GM23338 (cell line): Measurements from ENCODE around the gene ROBO1. TPM values are rescaled to one million over a fixed set of nuclear protein-coding genes. Genes with fewer than 3 reads are reported as not detected.

Source experiments
- ATAC-seq: fragments of 200-7000 bp; cut with Tn5 transposase; 3 replicates; pipeline ENCODE4 v1.9.1; 2020
- DNase-seq: peaks from one replicate; pipeline ENCODE4 v3.0.0-alpha.2; 2015; ENCODE audit warnings: low spot score
- H2AFZ ChIP-seq: fragments of 200-600 bp; sonication (generic); 2 replicates; pipeline ENCODE4 v1.8.0; 2016; ENCODE audit warnings: antibody characterized with exemption, mild to moderate bottlenecking, moderate library complexity
- H3F3A ChIP-seq: fragments of 200-600 bp; sonication (generic); replicated peaks from 2 replicates; pipeline ENCODE4 v1.8.0; 2017; ENCODE audit warnings: antibody characterized with exemption, mixed run types, low read depth
- H3K27ac ChIP-seq: fragments of 200-600 bp; sonication (generic); 2 replicates; pipeline ENCODE4 v1.6.1; 2016; ENCODE audit warnings: low read depth
- H3K27me3 ChIP-seq: fragments of 200-600 bp; sonication (generic); 2 replicates; pipeline ENCODE4 v1.8.0; 2016; ENCODE audit warnings: mild to moderate bottlenecking, mixed run types, moderate library complexity; ENCODE audit not compliant: insufficient read depth
- H3K36me3 ChIP-seq: fragments of 200-600 bp; sonication (generic); 2 replicates; pipeline ENCODE4 v1.8.0; 2016; ENCODE audit warnings: mild to moderate bottlenecking; ENCODE audit not compliant: insufficient read depth
- H3K4me1 ChIP-seq: fragments of 200-600 bp; sonication (generic); 2 replicates; pipeline ENCODE4 v1.8.0; 2016; ENCODE audit warnings: mild to moderate bottlenecking, moderate library complexity; ENCODE audit not compliant: insufficient read depth
- H3K4me2 ChIP-seq: fragments of 200-600 bp; sonication (generic); 2 replicates; pipeline ENCODE4 v1.7.1; 2017; ENCODE audit warnings: mixed run types
- H3K4me3 ChIP-seq: fragments of 200-600 bp; sonication (generic); 2 replicates; pipeline ENCODE4 v1.6.1; 2016; ENCODE audit warnings: mixed run types
- H3K79me2 ChIP-seq: fragments of 200-600 bp; sonication (generic); replicated peaks from 2 replicates; pipeline ENCODE4 v1.8.0; 2017; ENCODE audit warnings: mild to moderate bottlenecking; ENCODE audit not compliant: insufficient read depth
- H3K9me2 ChIP-seq: fragments of 200-600 bp; sonication (generic); 2 replicates; pipeline ENCODE4 v1.8.0; 2017; ENCODE audit not compliant: insufficient read depth
- H4K20me1 ChIP-seq: fragments of 200-600 bp; sonication (generic); replicated peaks from 2 replicates; pipeline ENCODE4 v1.8.0; 2017; ENCODE audit warnings: mild to moderate bottlenecking; ENCODE audit not compliant: insufficient read depth
- H3K27ac Mint-ChIP-seq: 2 replicates; pipeline ENCODE4 v1.8.0; 2020; ENCODE audit warnings: inconsistent platforms, mild to moderate bottlenecking, moderate library complexity, mixed read lengths
- H3K27me3 Mint-ChIP-seq: 3 replicates; pipeline ENCODE4 v1.8.0; 2022; ENCODE audit warnings: low read depth, mild to moderate bottlenecking, moderate library complexity, mixed read lengths, inconsistent platforms; ENCODE audit not compliant: insufficient read depth, poor library complexity
- H3K36me3 Mint-ChIP-seq: 3 replicates; pipeline ENCODE4 v1.8.0; 2021; ENCODE audit warnings: low read depth, mild to moderate bottlenecking, inconsistent platforms, moderate library complexity, mixed read lengths
- H3K4me1 Mint-ChIP-seq: 3 replicates; pipeline ENCODE4 v1.8.0; 2020; ENCODE audit warnings: mild to moderate bottlenecking, inconsistent platforms, mixed read lengths
- H3K4me3 Mint-ChIP-seq: 3 replicates; pipeline ENCODE4 v1.8.0; 2021; ENCODE audit warnings: moderate library complexity, mild to moderate bottlenecking, inconsistent platforms, mixed read lengths
- H3K9me3 Mint-ChIP-seq: 3 replicates; pipeline ENCODE4 v1.8.0; 2020; ENCODE audit warnings: moderate library complexity, mild to moderate bottlenecking, inconsistent platforms, mixed read lengths
- EZH2 ChIP-seq: fragments of 200-600 bp; sonication (generic); IDR thresholded peaks from one replicate; pipeline ENCODE4 v1.8.0; 2017; ENCODE audit warnings: antibody characterized with exemption, mild to moderate bottlenecking, low read depth; ENCODE audit not compliant: unreplicated experiment
- EZH2phosphoT487 ChIP-seq: fragments of 200-600 bp; sonication (generic); IDR thresholded peaks from one replicate; pipeline ENCODE4 v1.8.1; 2018; ENCODE audit warnings: antibody characterized with exemption; ENCODE audit not compliant: unreplicated experiment
- JUNB ChIP-seq: IDR thresholded peaks from one replicate; pipeline ENCODE4 v1.6.1; 2016; ENCODE audit warnings: antibody characterized with exemption; ENCODE audit not compliant: unreplicated experiment
- ZNF114 ChIP-seq: fragments of 250-450 bp; sonication (Bioruptor Pico); IDR thresholded peaks from 2 replicates; pipeline ENCODE4 v1.5.0; 2020; ENCODE audit warnings: mild to moderate bottlenecking, moderate library complexity
- ZNF331 ChIP-seq: fragments of 250-450 bp; sonication (Bioruptor Pico); IDR thresholded peaks from 2 replicates; pipeline ENCODE4 v1.5.0; 2020; ENCODE audit warnings: low read depth, mild to moderate bottlenecking, moderate library complexity
- polyA plus RNA-seq: library from polyadenylated mRNA; unstranded; fragments of >200 nt; fragmentation: Nextera tagmentation; extraction: Ambion mirVana; gene quantifications from 2 replicates; pipeline ENCODE4 v1.2.1, GENCODE V29; 2016
- total RNA-seq: library from RNA; depleted of rRNA; stranded (reverse); fragments of >200 nt; shearing (Covaris generic); gene quantifications from 2 replicates; pipeline ENCODE4 v1.2.3, GENCODE V29; 2014
- TF ChIP-seq, protein P1 (sequence below): fragments of 250-450 bp; sonication (Bioruptor Pico); IDR thresholded peaks from 2 replicates; pipeline ENCODE4 v1.5.0; 2020; ENCODE audit warnings: mild to moderate bottlenecking, moderate library complexity
- TF ChIP-seq, protein P2 (sequence below), 2 experiments: fragments of 200-600 bp in 1 of 2; sonication (generic) in 1 of 2; conservative IDR thresholded peaks; 2 replicates each; pipeline versions ENCODE4 v1.5.1 to v1.6.1; 2016 to 2017; ENCODE audit warnings: antibody characterized with exemption in 2 of 2, low read depth in 2 of 2, mild to moderate bottlenecking in 2 of 2, moderate library complexity in 1 of 2

The ROBO1 gene
- total and polyA plus RNA-seq, 2 experiments from 2014 or later: 19.2 to 78.3 TPM

DNA sequence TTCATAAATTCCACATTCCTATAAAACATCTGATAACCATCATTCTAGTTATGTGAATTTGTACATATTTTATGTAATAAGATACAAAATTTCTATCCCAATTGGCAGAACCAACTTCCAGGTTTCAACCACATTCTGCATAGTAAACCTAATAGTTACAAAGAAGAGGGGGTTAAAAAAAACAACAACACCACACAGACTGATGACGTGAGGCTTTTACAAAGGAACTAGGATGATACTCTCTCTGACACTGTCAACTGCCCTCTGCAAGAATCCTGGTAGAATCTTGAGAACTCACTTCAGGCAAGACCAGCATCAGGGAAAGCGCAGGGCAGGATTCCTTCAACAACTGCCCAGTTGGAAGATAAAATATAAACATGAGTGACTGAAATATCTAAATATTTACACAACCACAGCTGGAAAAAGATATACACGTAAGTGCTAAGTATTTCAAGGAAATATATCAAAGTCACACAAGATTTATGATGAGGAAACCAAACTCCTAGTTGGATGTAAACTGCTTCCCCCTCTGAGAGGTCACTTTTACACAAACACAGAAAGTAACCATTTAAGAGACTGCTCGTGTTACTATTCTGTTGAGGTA lies 816.4 kb downstream of the ROBO1 start (continued):
- TF ChIP-seq, protein P1, sequence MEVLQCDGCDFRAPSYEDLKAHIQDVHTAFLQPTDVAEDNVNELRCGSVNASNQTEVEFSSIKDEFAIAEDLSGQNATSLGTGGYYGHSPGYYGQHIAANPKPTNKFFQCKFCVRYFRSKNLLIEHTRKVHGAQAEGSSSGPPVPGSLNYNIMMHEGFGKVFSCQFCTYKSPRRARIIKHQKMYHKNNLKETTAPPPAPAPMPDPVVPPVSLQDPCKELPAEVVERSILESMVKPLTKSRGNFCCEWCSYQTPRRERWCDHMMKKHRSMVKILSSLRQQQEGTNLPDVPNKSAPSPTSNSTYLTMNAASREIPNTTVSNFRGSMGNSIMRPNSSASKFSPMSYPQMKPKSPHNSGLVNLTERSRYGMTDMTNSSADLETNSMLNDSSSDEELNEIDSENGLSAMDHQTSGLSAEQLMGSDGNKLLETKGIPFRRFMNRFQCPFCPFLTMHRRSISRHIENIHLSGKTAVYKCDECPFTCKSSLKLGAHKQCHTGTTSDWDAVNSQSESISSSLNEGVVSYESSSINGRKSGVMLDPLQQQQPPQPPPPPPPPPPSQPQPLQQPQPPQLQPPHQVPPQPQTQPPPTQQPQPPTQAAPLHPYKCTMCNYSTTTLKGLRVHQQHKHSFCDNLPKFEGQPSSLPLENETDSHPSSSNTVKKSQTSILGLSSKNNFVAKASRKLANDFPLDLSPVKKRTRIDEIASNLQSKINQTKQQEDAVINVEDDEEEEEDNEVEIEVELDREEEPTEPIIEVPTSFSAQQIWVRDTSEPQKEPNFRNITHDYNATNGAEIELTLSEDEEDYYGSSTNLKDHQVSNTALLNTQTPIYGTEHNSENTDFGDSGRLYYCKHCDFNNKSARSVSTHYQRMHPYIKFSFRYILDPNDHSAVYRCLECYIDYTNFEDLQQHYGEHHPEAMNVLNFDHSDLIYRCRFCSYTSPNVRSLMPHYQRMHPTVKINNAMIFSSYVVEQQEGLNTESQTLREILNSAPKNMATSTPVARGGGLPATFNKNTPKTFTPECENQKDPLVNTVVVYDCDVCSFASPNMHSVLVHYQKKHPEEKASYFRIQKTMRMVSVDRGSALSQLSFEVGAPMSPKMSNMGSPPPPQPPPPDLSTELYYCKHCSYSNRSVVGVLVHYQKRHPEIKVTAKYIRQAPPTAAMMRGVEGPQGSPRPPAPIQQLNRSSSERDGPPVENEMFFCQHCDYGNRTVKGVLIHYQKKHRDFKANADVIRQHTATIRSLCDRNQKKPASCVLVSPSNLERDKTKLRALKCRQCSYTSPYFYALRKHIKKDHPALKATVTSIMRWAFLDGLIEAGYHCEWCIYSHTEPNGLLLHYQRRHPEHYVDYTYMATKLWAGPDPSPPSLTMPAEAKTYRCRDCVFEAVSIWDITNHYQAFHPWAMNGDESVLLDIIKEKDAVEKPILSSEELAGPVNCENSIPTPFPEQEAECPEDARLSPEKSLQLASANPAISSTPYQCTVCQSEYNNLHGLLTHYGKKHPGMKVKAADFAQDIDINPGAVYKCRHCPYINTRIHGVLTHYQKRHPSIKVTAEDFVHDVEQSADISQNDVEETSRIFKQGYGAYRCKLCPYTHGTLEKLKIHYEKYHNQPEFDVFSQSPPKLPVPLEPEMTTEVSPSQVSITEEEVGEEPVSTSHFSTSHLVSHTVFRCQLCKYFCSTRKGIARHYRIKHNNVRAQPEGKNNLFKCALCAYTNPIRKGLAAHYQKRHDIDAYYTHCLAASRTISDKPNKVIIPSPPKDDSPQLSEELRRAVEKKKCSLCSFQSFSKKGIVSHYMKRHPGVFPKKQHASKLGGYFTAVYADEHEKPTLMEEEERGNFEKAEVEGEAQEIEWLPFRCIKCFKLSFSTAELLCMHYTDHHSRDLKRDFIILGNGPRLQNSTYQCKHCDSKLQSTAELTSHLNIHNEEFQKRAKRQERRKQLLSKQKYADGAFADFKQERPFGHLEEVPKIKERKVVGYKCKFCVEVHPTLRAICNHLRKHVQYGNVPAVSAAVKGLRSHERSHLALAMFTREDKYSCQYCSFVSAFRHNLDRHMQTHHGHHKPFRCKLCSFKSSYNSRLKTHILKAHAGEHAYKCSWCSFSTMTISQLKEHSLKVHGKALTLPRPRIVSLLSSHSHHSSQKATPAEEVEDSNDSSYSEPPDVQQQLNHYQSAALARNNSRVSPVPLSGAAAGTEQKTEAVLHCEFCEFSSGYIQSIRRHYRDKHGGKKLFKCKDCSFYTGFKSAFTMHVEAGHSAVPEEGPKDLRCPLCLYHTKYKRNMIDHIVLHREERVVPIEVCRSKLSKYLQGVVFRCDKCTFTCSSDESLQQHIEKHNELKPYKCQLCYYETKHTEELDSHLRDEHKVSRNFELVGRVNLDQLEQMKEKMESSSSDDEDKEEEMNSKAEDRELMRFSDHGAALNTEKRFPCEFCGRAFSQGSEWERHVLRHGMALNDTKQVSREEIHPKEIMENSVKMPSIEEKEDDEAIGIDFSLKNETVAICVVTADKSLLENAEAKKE (CRISPR knock-in tag): no peak
- TF ChIP-seq EZH2: no peak
- no peak for TF ChIP-seq ZNF114 (CRISPR knock-in tag)
- no peak for TF ChIP-seq JUNB
- no peak for TF ChIP-seq ZNF331 (CRISPR knock-in tag)

DNA sequence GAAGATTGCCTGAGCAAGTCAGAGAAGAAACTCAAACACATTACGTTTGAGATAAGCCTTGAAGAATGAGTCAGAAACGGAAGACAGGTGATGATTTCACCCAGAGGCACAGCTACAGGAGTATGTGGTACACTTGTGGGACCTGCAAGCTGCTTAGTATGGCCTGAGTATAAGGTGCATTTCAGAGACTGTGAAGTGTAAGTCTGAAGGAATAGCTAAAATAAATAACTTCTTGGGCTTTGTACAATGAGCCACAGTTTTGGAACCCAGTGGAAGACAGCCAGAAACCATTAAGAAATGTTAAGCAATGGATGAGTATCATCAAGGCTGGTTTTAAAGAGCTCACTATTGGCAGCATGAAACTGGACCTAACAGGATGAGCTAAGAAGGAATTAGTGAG lies 826.2 kb downstream of the ROBO1 start:
- ATAC-seq: no peak
- Mint-ChIP-seq H3K36me3 (peaks cover 65% of the 10 kb centered on the region), H3K4me1 (no peaks in the 10 kb centered on the region), H3K4me3 (no peak overlapping the region), H3K27ac (no peak overlapping the region), H3K9me3 (peaks cover 49% of the 10 kb centered on the region), H3K27me3 (peaks cover 2% of the 10 kb centered on the region)
- 0 out of 2 replicates have a peak, but pooled peaks cover 5% of the 10 kb centered on the region for H3K9me2 ChIP-seq
- DNase-seq: no peak
- H3F3A ChIP-seq: no peaks in the 10 kb centered on the region
- no peak overlapping the region for H3K4me3 ChIP-seq
- peaks cover 20% of the 10 kb centered on the region; the same call in 1 of the 2 replicates for H3K36me3 ChIP-seq
- no peak overlapping the region for H3K27ac ChIP-seq
- no peaks in the 10 kb centered on the region; the same call in 1 of the 2 replicates for H4K20me1 ChIP-seq
- H3K79me2 ChIP-seq: peaks cover 48% of the 10 kb centered on the region
- H3K4me2 ChIP-seq: no peak overlapping the region
- no peaks in the 10 kb centered on the region for H3K4me1 ChIP-seq
- no peak overlapping the region for H2AFZ ChIP-seq
- H3K27me3 ChIP-seq: no peaks in the 10 kb centered on the region
- TF ChIP-seq ZNF331 (CRISPR knock-in tag) (no peak), JUNB (no peak), EZH2phosphoT487 (no peak), ZNF114 (CRISPR knock-in tag) (no peak)
- TF ChIP-seq, protein P1 (CRISPR knock-in tag): no peak
- TF ChIP-seq, protein P2, sequence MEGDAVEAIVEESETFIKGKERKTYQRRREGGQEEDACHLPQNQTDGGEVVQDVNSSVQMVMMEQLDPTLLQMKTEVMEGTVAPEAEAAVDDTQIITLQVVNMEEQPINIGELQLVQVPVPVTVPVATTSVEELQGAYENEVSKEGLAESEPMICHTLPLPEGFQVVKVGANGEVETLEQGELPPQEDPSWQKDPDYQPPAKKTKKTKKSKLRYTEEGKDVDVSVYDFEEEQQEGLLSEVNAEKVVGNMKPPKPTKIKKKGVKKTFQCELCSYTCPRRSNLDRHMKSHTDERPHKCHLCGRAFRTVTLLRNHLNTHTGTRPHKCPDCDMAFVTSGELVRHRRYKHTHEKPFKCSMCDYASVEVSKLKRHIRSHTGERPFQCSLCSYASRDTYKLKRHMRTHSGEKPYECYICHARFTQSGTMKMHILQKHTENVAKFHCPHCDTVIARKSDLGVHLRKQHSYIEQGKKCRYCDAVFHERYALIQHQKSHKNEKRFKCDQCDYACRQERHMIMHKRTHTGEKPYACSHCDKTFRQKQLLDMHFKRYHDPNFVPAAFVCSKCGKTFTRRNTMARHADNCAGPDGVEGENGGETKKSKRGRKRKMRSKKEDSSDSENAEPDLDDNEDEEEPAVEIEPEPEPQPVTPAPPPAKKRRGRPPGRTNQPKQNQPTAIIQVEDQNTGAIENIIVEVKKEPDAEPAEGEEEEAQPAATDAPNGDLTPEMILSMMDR (conservative IDR thresholded peaks at IDR 0.05; ENCODE audit: low read depth in 2 of 2): no peak
